GM19043 (cell line): ENCODE results near the gene KCNH4.

Experiments
- ATAC-seq: cut with Tn5 transposase; IDR thresholded peaks from one replicate; pipeline ENCODE4 v1.9.1; 2021; ENCODE audit warnings: low read depth; ENCODE audit not compliant: unreplicated experiment

The KCNH4 gene

DNA sequence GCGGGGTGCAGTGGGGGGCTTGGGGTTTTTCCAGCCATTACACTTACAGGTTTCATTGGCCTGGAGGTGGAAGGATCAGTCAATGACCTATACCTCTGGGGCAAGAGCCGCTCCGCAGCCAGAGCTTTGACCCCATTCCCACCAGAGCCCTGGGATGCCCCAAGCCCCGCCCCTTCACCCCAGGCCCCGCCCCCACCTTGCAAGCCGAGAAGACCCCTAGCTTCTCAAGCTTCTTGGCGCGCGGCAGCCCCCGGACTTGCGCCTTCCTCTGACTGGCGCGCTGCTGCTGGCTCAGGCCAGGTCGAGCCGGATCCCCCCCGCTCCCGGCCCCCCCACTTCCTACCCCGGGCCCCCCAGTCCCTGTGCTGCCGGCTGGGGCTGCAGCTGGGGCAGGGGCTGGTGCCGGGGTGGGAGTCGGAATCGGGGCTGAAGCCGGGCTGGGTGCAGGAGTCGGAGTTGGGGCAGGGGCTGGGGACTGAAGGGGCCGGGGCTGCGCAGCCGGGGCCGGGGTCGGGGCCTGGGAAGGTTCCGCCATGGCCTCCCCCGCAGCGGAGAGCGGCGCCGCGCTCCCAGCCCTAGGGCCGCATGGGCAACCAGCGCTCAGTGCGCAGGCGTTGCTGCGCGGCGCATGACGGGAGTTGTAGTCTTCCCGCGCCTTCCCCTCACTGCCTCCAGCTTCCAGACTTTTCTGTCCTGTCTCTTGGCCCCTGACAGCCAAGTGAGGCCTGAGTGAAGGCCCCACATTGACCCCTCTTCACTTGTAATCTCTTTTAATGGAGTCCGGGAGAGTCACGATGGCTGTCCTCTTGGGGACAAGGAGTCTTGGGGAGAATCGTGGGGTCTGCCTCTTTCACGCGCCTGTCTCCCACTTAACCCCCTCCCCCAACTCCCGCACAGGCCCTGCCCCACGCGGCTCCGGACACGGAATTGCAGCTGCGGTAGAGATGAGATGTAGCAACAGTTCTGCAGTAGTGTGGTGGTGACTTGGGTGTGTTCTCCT, 59.9 kb downstream of the KCNH4 start, which contains the start of gene KAT2A:
KAT2A (minus strand) TSS at position 598 of the 1,000 bp plus-strand sequence; CDS start at position 535, 63 bp downstream.
- peak; percentile 63 for ATAC-seq

DNA sequence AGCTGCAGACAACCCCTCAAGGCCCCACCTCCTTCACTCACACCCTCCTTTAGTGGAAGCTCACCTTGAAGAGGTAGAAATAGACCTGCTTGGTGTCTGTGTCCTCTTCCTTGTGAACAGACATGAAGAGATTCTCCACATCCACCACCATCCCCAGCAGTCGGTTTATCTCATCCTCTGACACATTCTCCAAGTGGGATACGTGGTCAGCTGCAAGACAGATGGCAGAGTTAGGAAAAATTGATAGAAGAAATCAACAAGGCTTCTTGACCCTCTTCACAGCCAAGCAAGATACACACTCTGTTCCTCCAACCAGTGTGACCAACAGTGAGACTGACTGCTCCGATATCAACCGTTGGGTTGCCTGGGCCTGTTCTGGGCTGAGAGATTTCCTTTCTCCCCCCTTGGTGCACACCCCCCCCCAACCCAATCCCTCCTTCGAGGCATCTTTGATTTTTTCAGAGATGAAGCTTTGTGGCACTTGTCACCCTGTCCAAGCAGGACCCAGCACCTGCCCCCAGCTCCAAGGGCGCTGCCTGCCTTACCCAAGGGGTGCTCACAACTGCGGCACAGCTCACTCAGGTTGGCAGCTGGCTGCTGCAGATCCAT, 60.7 kb downstream of the KCNH4 start:
- ATAC-seq: no peak

DNA sequence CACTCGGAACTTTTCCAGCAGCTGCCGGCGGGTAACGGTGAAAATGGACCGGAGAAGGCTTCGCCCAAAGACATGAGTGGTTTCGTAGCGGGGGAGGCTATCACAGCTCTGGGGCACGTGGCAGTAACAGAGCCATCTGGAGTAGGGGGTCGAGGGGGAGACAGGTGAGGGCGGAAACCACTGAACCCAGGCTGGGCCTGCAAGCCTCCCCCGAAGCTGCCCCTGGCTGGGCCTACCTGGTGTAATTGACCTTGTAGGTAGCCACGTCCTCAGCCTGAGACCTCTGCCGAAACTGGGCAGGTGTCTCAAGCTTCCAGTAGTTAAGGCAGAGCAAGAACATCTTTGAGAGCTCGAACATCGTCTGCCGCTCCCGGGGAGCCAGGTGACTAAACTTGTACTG, 61.6 kb downstream of the KCNH4 start:
- no peak for ATAC-seq

DNA sequence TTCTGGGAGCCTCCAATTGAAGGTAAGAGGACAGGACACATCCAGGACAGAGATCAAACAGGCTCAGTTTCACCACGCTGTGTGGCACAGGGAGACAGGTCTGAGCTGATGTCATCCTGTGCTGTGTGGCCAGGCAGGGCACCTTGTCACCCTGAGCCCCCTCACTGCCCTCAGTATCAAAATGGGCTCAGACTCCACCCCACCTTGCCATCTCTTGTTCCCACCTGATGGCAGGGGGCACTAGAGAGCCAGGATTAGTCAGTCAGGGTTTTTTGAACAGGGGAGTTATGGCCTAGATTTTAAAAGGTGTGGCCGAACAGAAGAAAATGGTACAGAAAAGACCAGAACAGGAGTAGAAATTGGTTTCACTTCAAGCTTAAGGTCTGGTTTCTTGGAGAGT, 62.4 kb downstream of the KCNH4 start:
- ATAC-seq: no peak

DNA sequence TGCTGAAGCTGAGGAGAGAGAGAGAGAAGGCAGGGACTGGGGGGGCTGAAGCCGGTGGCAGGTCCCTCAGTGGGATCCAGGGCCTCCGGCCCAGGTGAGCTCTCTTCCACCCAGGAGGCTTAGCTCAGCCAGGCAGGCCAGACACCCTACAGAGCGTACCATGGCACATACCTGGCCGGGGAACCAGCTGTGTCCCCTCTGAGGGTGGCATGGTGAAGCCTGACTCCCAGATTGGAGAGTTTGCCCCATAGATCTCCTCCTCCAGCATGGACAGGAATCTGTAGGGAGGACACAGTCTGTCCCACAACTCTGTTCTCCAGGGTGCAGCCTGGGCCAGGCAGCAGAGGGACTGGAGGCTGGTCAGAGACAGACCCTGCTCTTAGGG, 62.8 kb downstream of the KCNH4 start:
- no peak for ATAC-seq

DNA sequence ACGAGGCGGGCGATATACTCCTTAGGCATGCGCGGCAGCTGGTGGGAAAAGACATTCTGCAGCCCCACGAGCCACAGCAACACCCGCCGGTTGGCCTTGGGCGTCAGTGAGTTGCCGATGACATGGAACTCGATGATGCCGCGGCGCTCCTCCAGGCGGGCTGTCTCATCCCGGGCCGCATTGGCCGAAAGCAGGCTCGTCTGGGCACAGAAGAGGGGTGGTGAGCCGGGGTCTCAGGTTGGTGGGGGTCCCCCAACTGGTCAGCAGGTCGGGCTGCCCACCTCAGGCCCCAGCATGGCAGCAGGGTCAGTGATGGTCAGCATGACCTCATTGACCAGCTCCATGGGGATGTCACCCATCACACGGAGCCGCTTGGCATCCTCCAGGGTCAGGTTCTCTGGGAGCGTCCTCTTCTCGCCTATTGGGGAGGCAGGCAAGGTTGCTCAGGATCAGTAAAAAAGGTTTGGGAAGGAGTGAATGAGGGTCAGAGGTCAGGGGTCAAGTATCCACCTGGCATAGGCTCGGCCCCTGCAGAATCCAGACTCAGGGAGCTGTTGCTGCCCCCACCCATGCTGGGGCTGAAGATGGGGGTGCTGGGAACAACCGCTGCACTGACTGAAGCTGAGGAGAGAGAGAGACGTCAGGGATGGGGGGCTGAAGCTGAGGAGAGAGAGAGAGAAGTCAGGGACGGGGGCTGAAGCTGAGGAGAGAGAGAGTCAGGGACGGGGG, 63.4 kb downstream of the KCNH4 start:
- ATAC-seq: no peak

DNA sequence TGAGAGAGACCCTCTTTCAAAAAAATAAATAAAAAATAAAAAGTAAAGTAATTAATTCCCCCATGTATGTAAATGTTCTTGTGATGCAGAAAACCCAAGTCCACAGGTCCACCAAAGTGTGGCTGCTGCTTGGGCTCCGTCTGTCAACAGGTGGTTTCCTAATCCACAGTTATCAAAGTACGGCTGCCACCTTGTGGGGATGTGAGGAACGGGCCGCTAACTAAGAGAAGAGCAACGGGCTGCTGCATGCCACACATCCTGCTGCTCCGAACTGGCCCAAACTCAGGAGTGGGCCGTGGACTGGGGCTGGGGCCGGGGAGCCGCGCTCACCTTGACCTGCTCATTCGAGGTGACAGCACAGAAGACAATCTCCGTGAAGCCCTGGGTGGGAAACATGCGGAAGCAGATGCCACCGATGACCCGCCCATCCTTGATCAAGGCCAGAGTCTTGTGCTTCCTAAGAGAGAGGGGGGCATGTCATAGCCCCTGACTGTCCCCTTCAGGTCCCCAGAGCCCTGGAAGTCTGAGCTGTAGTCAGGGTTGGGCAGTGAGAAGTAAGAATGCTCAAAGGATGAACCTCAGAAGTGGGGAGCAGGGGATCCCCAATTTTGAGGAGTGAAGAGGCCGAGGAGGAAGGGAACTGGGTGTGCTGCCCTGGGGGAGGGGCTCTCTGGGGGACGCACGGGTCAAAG, 64.1 kb downstream of the KCNH4 start:
- ATAC-seq: no peak

DNA sequence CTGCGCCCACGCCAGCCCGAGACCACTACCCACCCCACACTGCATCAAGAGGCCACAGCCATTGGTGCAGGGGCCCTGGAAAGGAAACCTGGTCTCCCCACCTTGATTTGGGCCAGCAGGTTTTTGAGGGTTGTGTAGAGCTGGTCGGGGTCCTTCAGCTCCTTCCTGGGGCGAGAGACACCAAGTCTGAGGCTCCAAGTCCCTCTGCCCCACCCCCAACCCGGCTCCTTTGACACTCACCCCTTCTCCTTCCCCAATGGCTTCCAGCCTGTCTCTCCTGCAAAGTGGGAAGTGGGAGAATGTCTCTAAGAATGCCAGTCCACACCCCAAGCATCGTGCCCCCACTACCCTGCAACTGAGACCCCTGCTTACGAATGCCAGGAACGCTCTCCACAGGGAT, 66.8 kb downstream of the KCNH4 start:
- no peak for ATAC-seq

DNA sequence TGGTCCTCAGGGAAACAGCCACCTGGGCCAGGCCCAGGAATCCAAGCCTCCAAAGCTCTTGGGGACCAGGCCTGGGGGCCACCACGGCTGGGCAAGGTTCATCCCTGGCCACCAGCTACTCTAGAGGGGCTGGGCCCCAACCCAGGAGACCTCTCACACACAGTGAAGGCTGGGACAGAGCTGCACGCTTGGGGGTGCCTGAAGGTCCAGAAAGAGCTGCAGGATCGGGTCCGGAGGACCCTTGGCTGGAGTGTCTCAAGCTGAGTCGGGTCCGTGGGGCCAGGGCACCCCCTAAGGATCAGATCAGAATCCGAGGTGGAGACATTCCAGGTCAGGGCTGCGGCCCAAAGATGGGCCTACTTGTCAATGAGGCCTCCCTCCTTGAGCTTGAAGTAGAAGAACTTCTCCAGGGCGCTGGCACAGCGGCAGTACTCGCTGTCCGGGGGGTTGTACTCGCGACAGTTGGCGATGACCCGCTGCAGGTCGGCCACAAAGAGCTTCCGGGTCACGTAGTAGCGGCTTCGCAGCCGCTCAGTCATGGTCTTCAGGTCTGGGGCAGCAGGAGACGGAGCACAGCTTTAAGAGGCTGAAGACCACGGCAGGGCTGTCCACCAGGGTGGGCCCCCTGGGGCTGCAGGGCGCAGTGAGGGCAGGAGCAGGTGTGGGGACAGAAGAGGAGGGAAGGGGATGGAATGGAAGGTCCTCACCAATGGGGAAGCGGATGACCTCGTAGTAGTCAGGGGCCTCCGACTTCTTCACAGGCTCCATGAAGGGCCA, 67.5 kb downstream of the KCNH4 start:
- ATAC-seq: no peak

DNA sequence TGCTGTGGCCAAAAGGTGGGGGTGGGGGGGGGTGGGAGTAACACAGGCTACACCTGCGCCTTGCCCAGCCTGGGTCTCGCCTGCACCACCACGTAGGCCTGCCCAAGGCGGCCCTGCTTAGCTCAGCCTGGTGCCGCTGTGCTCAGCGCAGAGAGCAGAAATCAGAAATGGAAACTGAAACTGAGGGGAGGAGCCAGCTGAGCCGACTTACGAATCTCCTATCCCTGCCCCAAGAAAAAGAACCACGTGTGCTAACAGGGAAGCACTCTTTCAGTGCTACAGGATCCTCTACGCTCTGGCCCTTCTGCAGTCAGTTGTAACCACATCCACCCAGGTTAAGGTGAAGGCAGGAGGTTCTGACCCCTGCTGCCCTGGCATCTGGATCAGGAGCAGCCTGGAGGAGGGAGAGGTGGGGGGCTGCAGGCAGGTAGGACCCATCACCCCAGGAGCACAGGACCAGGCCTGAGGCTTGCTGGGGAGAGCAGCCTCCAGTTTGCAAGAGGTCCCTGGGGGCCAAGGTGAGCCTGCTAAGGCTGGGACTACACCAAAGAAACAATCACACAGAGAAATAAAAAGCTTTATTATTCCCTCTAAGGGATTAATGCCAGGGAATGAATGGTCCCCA, 68.3 kb downstream of the KCNH4 start, which contains the start of gene DHX58:
DHX58 (minus strand) TSS at position 163 of the 625 bp plus-strand sequence. CDS start 822 bp downstream, outside the sequence.
- peak; percentile 71 for ATAC-seq

DNA sequence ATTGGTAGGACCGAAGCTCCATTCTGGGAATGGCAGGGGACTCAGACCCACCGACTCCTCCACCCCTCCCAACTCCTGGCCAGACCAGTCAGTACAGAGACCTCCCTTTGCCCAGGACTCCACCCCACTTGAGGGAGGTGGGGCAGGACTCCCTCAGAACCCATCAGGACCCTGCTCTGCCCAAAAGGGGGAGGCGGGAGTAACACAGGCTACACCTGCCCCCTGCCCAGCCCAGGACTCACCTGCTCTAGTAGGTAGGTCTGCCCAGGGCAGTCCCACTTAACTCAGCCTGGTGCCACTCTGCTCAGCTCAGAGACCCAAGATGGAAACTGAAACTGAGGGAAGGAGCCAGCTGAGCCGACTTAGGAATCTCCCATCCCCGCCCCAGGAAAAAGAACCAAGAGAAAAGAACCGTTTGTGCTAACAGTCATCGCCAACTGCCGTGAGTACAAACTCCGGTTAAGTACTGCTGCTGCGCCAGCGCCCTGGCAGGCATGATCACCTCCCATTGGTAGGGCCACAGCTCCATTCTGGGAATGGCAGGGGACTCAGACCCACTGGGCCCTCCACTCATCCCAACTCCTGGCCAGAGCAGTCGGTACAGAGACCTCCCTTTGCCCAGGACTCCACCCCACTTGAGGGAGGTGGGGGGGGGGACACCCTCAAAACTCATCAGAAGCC, 68.9 kb downstream of the KCNH4 start:
- ATAC-seq: no peak

DNA sequence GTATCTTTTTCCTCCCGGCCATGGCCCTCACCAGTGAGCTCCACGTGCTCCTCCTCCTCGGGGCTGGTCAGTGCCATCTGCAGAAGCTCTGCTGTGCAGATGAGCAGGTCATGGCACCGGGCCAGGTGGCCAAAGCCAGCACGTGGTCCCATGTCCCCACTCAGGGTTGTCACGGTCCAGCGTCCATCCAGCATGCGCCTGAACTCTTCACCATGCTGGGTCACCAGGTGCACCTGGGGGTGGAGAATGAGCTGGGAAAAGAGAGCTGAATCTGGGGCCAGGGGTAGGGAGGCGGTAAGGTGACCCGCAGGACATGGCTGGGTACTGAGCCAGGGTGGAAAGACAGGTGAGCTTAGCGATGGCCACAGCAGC, 69.7 kb downstream of the KCNH4 start:
- ATAC-seq: no peak

DNA sequence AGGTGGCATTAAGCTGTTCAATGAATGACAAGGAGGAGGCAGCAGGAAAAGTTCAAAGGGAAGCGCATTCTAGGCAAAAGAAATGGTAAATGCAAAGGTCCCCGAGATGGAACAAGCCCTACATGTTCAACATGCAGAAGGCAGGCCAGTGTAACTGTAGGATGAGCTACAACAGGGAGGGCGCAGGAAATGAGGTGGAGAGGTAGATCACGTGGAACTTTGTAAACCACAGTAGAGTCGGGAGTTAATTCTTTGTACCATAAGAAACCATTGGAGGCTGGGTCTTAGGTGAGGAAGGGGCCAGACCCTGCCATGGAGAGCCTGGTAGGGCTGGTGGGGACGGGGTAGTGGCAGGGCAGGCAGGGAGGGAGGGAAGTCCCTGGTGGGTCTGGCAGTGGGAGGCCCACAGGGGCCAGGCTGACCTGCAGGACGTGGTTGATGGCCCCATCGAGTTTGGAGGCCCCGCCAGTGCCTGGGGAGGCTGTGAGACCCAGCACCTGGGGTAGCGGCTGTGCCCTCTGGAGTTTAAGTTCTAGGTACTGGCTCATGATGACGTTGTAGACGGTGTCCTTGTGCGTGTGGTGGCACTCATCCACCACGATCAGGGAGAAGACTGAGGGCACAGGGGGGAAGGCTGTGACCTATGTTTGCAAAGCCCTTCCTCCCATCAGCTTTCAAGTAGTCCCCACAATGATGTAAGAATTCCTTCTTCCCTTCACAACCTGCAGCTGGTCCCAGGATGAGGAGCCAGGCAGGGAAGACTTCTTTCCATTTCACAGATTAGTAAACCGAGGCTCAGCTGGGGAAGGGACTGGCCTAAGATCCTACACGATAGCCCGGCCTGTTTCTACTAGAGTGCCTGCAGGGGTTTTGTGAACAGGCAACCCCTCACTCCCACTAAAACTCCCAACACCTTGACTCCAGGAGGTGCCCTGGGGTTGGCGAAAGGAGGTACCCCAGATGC, 70.4 kb downstream of the KCNH4 start:
- no peak for ATAC-seq

DNA sequence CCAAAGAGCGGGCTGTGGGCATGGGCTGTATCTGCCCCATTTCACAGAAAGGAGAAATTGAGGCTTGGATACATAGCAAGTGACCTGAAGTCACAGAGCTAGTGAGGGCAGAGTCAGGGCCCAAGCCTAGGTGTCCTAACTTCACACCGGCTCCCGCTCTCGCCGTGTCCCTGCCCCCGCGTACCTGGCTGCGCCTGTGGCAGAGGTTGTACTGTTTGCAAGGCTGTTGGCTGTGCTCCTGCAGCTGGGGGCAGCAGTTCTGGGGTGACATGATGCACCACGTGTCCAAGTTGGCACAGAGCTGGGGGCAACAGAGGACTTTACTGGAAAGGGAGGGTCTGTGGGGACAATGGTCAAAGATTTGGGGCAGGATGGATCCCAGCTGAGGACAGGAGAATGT, 71.9 kb downstream of the KCNH4 start:
- no peak for ATAC-seq

DNA sequence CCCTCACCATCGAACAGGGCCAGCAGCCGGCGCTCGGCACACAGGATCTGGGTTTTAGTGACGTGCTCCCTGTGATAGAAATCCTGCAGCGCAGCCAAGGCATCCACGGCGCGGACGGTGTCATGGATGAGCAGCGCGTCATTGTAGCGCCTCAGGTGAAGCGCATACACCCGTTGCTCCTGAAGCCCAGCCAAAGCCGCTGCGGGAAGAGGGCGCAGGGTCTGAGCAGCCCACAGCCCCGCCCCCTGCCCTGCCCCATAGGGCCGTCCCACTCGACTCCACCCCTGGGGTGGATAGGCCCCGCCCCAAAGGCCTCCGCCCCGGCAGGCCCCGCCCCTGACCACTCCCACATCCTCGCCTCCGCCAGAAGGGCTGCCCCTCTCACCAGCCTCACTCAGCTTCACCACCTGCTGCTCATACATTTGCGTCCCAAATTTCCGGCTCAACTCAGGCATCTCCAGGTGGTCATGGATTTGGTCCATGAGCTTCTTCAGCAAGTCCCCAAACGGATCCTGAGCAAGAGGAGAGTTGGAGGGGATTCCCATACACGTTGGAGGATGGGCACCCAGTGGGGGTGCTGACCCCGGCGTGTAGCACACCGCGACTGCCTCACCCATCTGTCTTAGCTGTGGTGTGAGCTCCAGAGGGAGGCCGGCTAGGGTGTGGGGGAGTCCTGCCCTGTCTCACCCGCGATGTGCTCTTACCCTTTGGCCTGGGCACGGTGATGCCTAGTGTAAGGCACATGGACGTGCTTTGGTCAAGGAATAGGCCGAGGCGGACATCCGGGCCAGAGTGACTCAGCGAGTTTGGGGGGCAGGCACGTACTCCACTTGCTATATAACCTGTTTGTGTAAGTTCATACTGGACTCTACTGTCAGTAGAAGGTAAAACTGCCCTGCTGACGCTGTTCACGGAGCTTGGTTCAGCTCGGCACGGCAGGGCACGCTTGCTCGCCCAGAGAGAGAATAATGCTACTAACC, 73.1 kb downstream of the KCNH4 start:
- ATAC-seq: peak; percentile 62

DNA sequence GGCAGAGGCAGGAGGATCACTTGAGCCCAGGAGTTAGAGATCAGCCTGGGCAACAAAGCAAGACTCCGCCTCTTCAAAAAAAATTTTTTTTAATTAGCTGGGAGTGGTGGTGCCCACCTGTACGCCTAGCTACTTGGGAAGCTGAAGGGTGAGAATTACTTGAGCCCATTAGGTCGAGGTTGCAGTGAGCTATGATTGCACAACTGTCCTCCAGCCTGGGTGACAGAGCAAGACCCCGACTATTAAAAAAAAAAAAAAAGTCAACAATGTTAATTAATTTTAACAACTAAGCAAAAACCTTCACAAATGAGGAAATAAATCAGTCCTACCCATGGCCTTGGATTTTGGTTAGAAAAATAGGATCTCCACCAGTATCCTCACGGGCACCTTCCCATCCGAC, 73.8 kb downstream of the KCNH4 start:
- no peak for ATAC-seq
